ENCODE measurements around the gene SPTLC1.
"Not testable (repeated sequence)": the region's sequence is repeated elsewhere in the genome, so short reads cannot be mapped to it uniquely, and the experiment has no call there.

SPTLC1 gene

DNA sequence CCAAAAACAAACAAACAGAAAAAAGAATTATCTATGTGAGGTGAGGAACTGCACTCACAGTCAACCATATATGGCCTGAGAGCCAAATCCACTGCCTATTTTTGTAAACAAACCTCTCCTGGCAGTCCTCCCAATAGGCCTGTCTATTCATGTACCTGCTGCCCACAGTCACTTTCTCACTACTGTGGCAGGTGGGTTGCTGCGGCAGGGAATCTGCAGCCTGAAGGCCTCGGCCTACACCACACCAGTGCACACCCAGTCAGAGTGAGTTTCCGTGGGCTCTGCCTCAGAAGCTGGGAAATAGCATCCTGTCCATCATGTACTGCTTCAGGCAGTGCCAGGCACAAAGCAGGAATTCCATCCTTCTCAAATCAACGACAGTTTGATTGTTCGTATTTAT lies 82.3 kb downstream of the SPTLC1 start:
- DNase-seq (ENCODE audit: low read depth), result no peak

DNA sequence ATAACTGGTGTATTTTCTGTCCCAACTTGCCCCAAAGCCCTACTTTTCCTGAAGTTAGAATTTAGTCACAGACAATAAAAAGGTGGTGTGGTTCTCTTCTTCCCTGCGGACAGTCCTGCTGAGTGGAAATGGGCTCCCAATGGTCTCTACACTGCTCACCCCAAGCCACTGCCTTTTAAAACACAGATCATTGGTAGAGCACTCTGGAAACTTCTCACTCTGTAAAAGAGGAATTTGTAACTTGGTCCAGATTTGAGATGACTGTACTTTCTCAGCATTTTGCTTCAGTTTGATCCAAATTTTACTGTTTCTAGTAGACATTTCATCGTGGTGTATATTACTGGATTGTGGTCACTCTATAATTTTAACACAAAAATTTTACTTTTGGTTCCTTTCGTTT lies 84.8 kb downstream of the SPTLC1 start:
- DNase-seq (ENCODE audit: low read depth), result no peak

DNA sequence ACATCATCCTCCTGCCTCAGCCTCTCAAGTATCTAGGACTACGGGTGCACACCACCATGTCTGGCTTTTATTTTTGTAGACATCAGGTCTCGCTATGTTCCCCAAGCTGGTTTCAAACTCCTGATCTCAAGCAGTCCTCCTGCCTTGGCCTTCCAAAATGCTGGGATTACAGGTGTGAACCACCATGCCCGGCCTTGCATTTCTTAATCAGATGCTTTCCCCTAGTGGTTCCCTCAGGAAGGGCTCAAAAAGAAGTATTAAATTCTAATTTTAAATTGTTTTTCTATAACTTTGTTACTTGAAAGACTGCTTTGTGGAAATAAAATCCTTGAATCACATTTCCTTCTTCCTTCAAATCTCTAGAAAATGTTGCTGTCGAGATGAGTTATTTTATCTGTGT lies 85.7 kb downstream of the SPTLC1 start:
- no peak for DNase-seq (ENCODE audit: low read depth)

DNA sequence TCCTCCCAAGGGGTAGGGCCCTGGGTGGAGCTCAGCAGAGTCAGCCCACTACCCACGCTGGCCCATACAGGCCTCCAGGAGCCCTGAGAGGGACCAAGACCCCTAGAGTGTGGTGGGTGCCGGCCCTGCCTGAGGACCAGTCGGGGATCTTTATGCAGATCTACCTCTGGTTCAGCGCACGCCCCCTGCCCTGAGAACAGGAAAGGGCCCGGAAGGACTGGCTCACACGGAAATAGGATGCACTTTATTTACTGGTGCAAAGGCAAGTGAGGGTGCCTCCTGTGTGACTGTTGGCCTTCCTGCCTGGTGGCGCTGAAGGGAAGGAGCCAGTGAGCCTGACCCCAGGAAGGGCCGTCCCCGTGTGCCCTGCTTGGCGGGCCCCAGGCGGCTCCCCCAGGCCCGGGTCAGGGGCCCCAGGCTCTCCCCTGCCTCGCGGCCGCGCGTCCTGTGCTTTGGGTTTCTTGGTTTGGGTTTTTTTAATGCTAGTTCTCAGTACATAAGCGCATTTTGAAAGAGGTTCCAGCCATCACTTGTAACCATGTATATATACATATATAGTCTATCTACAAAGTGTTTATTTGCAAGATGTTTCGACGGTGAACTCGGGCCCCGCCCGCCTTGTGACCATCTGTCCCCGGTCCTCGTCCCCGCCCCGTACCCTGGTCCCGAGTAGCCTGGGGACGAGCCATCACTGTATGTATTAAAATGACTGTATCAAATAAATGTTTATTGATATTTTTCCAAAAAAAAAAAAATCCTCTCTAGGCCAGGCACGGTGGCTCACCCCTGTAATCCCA lies 88.8 kb downstream of the SPTLC1 start:
- DNase-seq (ENCODE audit: low read depth), result no peak

DNA sequence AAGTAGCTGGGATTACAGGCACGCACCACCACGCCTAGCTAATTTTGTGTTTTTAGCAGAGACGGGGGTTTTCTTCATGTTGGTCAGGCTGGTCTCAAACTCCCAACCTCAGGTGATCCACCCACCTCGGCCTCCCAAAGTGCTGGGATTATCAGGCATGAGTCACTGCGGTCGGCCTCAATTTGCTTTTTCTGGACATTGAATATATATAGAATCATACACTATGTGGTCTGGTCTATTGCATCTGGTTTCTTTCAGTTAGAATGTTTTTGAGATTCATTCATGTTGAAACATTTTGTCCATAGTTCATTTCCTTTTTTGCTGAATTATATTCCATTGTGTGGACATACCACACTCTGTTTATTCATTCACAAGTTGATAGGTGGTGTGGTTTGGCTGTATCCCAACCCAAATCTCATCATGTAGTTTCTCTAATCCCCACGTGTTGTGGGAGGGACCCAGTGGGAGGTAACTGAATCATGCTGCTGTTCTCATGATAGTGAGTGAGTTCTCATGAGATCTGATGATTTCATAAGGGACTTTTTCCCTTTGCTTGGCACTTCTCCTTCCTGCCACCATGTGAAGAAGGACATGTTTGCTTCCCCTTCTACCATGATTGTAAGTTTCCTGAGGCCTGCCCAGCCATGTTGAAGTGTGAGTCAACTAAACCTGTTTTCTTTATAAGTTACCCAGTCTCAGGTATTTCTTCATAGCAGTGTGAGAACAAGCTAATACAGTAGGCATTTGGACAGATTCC lies 93.2 kb downstream of the SPTLC1 start:
- not testable (repeated sequence) for DNase-seq (ENCODE audit: low read depth)

DNA sequence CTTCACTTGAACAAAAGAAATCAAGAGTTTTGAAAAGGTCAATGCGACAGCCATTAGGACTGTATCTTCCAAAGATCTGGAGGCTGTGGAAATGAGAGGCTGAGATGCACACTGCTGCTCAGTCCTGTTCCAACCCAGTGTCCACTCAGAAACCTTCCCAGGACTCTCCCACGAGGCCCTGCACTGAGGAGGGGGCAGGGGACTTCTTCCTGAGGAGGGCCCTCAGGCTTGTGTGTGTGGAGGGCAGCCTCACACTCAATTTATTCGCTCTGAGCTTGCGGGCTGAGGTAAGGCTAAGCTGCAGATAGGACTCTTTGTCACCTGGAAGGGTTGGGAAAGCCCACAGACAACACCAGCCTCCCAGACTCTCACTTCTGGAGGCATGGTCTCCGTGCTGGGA lies 95.6 kb downstream of the SPTLC1 start:
- no peak for DNase-seq (ENCODE audit: low read depth)

DNA sequence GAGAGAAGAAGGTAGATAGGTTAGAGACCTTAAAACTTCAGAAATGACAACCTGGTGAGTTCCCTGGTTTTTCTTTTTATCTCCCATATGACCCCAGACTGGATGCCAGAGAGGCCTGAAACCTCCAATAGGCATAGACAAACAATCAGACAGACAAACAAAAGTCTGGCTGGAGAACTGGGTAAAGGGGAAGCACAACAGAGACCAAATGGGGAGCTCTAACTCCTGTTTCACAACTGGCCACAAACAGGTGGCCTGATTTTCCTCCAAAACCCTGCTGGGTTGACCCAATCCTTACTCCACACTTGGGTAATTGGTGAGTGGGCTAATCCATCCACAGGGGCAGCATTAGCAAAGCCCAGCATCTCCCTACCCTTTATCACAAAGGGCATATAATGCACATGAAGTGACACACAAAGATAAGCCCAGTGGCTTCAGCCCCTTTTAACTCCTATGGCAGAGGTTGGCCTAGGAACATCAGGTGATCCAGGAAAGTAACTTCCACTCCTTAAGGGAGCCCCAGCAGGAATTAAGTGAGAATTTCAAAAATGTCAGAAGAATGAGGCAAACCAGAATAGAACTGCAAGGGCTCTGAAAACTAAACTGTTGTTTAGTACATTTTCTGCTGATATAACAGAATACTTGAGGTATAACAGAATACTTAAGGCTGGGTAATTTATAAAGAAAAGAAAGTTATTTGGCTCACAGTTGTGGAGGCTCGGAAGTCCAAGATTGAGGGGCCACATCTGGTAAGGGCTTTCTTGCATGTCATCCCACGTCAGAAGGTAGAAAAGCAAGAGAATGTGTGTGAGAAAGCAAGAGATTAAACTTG lies 104.3 kb downstream of the SPTLC1 start:
- DNase-seq (ENCODE audit: low read depth), result no peak

DNA sequence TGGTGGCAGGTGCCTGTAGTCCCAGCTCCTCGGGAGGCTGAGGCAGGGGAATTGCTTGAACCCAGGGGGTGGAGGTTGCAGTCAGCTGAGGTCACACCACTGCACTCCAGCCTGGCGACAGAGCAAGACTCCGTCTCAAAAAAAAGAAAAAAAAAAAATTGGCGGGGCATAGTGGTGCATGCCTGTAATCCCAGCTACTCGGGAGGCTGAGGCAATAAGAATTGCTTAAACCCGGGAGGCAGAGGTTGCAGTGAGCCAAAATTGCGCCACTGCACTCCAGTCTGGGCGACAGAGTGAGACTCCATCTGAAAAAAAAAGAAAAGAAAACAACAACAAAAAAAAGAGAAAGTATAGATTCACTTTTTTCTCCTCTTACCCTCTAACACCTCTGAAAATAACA lies 105.0 kb downstream of the SPTLC1 start:
- DNase-seq (ENCODE audit: low read depth), result not testable (repeated sequence)

DNA sequence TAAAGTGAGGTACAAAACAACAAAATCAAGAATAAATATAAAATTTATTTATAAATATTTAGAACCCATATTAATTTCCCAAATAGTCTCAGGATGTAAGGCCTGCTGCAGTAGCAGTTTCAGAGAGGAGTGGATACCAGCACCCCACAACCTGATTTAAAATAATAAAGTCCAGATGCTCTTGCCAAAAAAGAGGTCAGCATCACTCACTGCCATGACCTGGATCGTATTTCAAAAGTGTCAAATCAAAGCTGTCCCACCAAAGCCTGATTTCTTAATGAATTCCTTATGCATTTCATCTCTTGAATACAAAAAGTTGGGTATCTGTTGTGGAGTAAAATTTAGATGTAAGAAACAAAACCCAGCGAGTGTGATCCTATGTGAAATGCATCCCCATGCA lies 107.2 kb downstream of the SPTLC1 start:
- DNase-seq (ENCODE audit: low read depth), result no peak

DNA sequence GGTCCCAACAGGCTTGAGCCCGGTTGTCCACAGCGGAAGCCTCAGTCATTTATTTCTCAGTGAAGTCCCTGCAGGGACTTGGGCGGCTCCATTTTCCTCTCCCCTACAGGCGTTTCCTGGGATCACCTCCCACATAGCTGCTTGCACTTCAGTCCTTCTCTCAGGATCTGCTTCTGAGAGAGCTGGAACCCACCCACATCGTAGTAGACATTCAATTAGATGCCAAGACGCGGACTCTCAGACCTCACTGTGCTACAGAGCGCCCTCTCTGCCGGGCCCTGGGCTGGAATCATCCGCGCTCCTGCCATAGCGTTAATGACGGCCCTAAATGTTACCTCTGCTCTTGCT lies 111.2 kb downstream of the SPTLC1 start:
- no peak for DNase-seq (ENCODE audit: low read depth)

DNA sequence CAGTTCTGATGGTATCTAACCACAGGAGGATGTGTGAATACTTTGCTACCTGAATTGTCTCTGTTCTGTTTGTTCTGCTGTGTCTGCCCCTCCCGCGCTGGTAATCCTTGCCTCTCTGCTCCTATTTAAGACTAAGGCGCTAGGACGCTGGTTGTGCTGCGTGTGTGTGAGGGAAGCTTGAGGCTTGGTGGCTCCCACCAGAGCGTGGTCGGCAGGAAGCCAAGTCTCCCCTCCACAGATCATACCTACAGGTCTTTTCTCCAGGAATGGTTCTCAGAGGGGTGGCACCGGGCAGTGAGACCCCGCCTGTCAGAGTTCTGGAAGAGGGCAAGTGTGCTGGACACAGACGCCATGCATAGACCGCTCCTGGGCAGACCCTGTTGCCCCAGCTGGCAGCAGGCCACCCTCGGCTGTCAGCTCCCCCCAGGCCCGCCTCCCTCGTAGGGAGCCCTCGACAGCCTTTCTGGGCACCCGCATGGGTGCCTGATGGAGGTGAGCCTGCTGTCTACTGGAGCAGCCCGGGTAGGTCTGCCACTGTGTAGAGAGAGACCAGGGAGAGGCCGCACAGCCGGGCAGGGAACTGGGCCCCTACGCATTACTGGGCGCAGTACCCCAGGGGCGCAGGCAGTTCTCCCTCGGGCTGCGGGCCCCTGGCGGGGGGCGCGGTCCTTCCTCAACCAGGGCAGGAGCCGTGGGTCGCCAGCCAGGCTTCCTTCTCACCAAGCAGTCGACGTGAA lies 111.7 kb downstream of the SPTLC1 start:
- no peak for DNase-seq (ENCODE audit: low read depth)

DNA sequence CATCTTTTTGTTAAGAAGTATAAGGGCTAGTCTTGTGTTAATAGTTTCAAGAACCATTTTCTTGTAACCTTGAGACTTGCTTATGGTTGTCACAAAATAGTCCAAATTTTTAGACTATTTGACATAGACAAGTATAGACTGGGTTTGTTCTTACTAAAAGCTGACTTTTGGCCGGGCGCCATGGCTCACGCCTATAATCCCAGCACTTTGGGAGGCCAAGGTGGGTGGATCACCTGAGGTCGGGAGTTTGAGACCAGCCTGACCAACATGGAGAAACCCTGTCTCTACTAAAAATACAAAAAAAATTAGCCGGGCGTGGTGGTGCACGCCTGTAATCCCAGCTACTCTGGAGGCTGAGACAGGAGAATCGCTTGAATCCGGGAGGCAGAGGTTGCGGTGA lies 113.3 kb downstream of the SPTLC1 start:
- not testable (repeated sequence) for DNase-seq (ENCODE audit: low read depth)

DNA sequence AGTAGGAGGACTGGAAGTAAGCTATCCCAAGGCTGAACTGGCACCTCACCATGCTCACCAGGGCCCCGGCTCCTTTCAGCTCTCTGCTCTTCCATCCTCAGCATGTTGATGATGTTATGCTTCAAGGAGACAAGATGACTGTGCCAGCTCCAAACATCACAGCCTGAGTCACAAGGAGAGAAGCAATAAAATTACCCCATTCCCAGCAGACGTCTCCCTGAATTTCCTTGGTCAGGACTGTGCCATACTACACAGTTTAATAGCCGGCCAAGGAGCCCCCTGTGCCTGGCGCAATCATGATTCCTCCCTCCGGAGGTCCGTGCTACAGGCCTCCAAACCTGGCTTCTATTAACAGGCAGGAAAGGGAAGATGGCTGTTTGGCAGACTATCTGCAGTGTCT lies 114.0 kb downstream of the SPTLC1 start:
- no peak for DNase-seq (ENCODE audit: low read depth)

DNA sequence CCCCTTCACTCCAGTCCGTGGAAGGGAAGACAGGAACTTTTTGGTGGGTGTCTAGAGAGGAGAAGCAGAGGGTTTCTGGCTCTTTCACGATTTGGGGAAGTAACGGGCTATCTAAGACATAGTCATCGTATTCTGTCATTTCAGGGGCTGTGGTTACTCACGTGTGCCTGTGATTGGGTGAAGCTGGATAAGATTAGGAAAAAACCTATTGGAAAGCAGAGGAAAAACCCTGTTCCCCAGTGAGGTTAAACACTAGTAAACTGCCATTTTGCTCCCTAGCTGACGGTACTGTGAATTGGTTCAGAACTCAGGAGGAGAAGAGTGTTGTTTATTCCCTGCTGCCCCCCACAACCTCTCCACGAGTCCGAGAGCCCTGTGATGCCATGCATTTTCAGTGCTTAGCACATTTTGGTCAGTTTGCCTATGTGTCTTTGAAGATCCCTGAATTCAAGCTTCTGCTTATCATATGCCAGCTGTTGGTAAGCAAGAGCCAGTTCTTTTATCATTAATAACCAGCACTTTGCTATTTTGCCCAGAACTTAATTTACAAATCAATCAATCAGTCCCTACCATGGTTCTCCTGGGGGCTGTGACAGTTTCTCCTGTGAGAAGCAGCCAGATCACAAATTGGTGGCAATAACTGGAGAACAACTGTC lies 120.1 kb downstream of the SPTLC1 start:
- DNase-seq (ENCODE audit: low read depth), result no peak

DNA sequence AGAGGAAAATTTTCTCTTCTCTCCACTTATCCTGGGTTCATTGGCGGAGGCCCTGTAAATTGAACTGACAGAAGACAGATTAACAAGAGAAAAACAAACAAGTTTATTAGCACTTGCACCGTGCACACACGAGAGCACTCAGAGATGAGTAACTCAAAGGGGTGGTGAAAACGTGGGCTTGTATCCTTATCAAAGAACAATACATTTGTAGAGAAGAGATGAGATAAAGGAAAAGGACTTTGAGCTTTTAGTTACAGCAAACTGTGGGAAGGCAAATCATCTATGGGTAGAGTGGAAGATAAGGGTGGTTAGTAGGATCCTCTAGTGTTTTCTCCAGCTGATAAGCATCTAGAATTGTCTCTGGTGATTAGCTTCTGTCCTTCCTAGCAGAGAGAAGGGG lies 120.8 kb downstream of the SPTLC1 start:
- DNase-seq (ENCODE audit: low read depth), result no peak

DNA sequence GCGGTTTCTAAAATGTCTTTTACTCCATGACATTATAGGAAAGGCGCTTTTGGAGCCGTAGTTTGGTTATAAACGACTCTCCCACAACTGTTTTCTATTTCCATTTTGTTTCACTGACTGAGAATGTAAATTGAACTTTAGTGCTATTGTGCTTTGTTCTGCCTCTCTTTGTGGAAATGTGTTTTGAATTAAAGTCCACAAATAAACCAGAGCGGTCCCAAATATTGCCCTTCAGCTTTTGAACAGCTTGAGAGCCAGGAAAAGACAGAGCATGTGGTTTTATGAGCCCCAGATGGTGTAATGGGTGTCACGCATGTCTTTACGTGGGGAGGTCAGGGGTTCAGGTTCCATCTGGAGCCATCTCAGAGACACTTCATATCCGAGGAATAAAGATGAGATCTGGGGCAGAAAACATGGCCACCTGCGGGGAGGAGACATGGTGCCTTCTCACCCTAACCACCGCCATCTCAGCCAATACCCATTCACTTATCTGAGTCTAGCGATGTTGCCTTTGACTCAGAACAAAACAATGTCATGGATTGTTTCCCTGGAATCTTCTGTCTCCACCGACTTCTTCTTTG lies 122.7 kb downstream of the SPTLC1 start:
- DNase-seq (ENCODE audit: low read depth), result no peak

DNA sequence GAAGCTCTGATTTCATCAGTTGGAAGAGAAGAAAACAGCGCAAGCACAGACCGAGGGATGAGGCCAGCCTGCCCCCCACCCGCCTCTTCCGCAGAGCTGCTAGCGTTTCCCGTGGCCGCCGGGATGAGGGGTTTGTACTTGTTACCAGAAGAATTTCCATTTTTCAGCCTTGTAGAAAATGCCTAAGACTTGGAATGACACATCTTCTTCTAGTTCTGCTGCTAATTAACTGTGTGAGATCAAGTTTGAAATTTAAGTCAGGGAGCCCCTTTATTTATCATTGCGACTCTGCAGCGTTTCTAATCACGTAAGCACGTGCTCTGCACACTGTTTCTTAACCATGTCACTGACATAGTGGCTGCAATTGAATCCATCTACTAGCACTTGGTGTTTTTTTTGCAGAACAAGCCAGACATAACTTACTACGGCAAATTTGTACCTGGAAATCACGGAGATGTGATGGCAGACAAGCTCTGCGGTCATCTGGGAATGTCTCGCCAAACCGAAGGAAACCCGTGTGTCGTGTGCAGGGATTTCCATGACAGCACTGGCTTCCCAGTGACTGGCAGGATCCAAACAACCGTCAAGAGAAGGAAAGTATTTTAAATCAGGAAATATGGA lies 123.4 kb downstream of the SPTLC1 start:
- DNase-seq (ENCODE audit: low read depth), result no peak

DNA sequence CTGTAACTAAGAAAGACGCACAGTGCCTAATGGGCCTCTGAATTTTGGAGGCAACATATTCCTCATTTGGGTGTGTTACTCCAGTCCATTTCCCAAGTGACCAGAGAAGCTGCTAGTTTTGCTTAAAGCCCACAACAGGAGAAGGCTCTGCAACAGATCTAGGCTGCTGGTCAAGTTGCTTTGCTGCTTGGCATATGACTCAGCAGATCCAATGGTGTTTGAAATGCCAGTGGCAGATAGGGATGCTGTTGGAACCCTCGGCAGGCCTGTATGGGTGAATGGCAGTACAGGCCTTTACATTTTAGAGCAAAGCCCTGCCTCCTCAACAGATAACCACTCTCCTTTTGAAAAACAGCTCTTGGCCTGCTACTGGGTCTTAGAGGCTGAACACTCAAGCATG lies 129.0 kb downstream of the SPTLC1 start:
- DNase-seq (ENCODE audit: low read depth), result no peak

DNA sequence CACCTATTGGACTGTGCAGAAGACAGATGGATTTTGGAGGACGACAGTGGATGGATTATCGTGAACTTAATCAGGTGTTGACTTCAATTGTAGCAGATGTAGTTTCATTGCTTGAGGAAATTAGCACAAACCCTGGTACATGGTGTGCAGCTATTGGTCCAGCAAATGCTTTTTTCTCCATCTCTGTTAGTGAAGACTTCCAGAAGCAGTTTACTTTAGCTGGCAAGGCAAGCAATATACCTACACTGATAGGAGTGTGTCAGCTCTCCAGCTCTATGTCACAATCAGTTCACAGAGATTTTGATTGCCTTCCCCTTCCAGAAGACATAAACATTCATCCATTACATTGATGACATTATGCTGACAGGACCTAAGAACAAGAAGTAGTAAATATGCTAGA lies 129.5 kb downstream of the SPTLC1 start:
- DNase-seq (ENCODE audit: low read depth), result no peak
